NCI-H1417 treated with DMSO at 0.1 percent for 48 hours (cell line): ENCODE results near the gene NUDT3.
"Not testable (repeated sequence)": the region's sequence is repeated elsewhere in the genome, so short reads cannot be mapped to it uniquely, and the experiment has no call there.

Source experiments
- DNase-seq: peaks from one replicate; lab custom pipeline; 2025; lab: John Stamatoyannopoulos, UW

NUDT3 gene

DNA sequence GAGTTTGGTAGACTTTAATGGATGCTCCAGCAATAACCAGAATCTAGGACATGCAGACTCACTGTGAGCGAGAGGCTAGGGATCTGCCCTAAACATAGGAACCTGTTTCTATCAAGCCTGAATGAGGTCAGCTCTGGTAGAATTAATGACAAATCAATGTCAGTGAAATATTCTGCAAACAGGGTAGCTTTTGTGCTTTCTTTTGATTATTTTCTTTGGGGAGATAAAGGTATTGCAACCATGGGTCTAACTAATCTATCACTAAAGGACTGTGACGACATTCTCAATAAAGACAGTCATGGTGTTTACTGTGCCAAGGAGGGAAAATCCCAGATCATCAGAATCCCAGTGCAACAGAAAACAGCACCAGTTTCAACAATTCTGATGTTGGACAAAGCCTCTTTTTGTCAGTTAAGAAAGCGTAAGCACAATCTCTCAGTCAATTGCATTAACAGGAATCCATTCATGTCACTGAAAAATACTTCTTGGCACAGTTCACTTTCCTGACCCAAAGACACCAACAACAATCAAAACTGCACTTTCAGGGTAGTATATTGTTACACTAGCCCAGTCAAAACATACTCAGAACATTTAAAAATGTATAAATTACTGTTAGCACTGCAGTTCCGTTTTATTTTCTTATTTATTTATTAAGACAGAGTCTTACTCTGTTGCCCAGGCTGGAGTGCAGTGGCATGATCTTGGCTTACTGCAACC is 106.9 kb downstream of the NUDT3 start:
- DNase-seq: no peak

DNA sequence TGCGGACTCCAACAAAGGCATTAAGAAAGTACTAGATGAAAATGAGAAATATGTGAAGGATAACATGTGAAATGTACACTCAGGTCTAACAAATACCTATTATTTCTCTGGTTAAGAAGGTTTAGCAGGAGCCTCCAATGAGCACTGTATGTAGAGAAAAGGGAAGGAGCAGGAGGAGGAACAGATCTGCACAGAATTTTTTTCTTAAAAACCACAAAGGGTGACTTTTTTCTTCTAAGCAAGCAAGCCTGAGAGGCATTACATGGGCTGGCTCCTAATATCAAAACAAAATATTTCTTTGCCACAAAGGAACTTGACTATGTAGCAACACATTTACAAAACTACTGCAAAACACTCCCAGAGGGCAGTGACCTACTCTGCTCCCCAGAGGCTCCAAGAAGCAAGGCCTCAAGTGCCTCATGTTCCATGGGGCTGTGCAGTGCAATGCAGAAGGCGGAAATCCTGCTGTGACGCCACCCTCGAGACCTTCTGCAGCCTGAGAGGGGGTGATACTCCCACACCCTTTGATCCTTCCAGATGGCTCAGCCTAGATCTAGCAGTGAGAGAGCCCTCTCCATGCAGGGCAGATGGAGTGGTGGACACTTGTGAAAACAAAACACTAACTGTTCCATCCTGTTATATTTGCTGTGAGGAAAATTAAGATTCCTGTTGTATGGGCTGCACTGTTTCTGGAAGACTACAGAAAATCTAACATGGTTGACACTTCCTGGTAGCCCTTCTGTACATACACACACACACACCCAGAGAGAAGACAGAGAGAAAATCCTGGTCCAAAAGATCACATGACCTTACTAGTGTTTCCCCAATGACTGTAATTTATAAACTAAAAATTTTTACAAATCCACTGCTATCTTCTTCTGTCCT is 107.7 kb downstream of the NUDT3 start:
- no peak for DNase-seq

DNA sequence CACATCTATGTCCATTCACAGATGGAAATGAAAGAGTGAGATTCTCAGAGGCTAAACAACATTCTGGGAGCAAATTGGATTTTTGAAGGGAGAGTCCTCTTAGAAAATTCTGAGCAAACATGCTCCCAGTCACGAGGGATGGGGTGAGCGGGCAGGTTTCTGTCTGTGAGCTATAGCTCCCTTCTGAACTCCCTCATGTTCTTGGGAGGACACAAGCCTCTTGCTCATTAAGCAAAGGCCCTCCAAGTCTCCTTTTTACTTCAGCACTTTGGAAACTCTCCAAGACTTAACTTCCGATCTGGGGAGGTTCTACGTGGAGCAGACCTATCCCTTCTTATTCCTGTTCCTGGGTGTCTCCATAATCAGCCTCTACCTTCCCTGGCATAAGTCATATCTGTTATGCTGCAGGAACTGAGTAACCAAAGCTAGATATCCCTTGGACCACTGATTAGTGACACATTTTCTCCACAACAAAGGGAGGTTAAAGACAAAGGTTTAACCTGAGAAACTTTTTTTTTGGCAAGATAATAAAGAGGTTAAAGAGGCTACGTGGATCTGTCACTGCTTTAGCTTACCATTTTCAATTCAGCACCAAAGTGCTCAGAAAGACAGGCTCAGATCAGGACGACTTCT is 110.7 kb downstream of the NUDT3 start:
- no peak for DNase-seq

DNA sequence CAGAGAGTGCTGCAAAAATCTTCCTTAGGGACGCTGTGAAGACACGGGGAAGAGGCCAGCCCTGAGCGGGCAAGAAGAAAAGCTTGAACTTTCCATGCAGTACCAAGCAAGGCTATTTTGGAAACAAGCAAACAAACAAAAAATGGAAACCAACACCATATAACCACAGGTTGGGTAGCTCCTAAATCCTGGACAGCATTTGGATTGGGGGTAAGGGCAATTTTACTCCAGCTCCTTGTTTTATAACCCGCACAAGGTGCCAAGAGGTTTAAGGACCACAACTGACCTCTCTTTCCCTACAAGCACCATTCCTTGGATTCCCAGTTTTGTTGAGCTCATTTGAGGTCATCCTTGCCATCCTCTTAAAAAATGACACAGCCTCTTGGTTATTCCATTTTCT is 112.3 kb downstream of the NUDT3 start:
- DNase-seq: no peak

DNA sequence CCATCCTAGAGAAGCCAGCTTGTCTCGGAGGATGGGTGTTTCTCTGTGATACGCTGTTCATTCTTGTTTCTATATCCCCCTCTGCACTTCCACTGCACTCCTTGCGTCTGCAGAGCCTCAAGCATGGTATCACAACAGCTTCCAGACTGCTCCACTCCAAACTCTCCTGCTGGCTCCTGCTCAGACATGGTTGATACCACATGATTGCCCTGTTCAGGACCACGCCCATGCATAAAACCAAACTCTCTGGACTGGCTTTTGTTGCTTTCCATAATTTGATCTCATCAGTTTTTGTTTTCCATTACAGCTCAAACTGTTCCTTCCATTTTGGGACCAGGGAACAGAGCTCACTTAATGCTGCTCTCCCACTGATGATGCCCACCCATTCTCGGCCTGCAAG is 113.6 kb downstream of the NUDT3 start:
- DNase-seq: no peak

DNA sequence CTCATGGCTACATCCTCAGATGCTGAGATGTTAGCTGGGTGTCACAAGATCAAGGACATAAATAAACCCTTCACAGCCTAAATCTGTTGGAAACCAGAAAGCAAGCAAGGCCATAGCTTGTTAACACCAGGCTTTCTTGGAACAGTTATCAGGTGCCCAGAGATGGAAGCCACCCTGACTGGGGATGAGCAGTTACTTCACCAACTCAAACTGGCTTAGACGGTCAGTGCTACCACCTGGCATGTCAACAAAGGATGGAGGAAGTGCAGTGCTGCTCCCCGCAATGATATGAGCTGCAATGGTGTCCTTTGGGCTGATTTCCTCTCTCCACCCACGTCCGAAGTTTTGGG is 114.7 kb downstream of the NUDT3 start:
- DNase-seq: no peak

DNA sequence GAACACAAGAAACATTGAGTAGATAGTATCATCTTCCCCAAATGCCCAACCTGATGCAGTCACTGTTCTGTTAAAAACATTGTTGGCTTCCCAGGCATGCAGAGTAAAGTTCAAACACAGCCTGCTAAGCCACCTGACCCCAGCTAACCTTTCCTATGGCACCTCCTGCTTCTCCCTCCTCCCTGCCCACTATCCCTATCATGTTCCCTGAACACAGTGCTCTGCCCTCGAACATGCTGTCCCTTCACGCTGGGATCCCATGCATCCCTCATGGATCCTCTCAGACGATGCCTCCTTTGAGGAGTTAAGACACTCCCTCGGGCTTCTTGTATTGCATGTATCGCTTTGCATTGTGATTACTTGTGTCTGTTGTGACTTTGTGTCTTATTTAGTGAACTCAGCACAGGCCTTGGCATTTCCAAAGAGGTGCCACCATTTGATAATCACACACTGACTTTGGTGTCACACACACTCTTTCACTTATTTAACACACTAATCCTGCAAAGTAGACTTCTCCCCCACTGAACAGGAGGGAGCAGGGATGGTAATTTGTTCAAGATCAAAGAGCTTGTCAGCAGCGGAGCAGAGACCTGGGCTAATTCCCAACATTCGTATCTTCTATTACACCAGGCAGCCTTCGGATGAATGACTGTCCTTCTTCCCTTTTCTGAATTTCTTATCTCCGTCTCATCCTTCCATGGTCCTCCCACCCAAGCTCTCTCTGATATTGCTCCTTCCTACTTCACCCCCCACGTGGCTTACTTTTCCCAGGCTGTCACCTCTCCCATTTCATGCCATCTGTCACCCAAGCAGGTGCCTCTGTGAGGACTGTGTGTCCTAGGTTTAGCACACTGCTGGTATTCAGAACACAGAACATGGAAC is 115.3 kb downstream of the NUDT3 start:
- no peak for DNase-seq

DNA sequence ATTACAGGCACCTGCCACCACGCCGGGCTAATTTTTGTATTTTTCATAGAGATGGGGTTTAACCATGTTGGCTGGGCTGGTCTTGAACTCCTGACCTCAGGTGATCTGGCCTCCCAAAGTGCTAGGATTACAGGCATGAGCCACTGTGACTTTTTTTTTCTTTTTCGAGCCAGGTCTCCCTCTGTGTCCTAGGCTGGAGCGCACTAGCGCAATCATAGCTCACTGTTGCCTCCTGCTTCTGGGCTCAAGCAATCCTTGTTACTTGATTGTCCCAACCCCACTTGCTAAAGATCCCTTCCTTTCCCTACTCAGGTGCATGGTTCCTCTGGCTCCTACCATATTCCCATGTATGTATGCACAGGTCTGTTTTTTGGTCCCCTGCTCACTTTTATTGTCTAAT is 116.3 kb downstream of the NUDT3 start:
- no peak for DNase-seq

DNA sequence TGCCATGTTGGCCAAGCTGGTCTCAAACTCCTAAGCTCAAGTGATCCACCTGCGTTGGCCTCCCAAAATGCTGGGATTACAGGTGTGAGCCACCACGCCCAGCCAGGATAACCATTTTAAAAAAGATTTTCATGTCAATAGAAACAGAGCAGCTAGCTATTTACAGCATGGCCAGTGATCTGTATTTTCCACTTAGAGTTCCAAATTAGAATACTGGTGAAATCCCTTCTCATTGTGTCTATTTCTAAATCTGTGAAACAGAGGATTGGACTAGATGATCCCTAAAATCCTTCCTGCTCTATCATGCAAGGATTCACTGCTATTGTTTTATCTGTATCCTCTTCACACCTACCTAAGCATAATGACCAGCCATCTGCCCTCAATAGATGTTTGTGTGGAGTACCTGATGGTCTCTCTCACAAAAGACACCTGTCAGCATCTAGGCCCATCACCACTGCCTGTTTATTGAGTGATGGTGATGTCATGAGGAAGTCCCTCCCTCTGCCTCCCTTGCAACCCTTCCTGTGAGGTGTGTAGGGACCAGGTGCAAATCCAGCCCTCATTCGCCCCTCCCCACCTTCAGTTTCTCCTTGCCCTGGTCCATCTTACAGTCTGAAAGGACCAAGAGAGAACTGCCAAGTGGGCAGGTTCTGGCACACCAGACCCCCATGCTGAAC is 117.2 kb downstream of the NUDT3 start:
- no peak for DNase-seq

DNA sequence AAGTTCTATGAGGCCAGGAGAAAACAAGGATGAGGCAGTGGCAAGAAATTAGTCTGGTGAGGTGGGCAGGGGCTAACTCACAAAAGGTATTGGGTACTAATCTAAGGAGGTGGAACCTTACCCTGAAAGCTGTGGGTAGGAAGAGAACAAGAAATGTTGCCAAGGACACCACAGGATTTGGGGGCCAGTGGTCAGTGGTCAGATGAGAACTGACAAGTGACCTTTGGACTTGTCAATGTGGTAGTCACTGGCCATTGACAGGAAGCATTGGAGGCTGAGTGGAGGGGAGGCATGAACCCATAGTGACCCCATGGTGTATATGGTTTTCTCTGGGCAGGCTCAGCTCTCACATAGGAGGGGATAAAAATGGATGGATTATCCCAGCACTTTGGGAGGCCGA is 118.3 kb downstream of the NUDT3 start:
- DNase-seq: no peak

DNA sequence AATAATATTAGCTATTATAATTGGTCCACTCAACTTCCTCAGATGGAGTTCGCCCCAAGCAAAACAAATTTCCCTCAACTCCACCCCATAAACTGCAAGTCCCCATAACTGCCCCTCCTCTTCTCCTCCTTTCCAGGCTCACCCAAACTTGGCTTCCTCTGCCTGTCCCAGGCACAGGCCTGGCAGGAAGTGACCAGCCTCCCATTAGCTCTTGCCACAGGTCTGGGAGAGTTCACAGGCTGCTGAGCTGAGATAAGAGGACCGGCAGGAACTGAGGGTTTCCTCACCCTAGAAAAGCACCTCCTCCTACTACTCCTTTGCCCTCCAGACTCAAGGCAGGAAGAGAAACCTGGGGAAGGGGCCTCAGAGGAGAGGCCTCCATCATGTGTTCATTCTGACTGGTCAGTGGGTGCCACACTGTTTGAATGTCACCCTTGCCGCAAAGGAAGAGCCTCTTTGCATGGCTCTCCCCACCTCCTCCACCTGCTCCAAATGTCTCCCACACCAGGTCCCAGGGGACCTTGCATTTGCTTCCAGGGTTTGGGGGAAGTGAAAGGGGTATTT is 119.1 kb downstream of the NUDT3 start:
- no peak for DNase-seq

DNA sequence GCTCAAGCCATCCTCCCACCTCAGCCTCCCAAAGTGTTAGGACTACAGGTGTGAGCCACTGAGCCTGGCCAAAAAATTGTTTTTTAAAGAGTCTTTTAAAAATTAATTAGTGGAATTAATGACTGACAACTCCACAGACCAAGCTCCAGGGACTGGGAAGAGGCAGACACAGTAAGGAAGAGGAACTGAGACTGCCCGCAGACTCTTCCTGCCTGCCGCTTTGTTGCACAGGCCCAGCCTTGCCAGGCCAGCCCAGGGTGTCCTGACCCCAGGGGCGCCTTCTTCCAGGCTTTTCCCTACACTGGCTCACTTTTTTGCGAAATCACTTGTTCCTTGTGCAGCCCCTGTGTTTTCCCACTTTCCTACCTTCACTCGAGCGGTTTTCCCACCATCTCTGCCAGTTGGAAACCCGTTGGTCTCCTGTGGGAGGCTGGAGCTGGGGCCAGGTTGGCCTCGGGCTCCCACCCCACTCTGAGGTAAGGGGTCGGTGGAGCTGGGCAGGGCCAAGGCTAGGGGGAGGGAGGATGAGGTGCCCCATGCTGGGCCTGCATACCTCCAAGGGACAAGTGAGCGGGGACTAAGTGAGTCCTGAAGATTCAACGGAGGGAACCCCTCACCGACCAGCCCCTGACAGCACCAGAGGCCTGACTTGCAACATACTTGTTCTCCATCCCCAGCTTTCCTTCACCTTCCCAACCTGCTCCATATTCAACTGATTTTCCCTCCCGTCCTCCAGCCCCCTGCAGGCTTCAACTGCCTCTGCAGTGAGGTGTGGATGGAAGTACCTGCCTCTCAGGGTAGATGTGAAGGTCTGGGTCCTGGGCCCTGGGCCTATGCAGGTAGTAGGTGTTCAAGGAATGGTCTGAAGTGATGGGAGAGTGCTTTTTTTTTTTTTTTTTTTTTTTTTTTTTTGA is 120.2 kb downstream of the NUDT3 start:
- no peak for DNase-seq

DNA sequence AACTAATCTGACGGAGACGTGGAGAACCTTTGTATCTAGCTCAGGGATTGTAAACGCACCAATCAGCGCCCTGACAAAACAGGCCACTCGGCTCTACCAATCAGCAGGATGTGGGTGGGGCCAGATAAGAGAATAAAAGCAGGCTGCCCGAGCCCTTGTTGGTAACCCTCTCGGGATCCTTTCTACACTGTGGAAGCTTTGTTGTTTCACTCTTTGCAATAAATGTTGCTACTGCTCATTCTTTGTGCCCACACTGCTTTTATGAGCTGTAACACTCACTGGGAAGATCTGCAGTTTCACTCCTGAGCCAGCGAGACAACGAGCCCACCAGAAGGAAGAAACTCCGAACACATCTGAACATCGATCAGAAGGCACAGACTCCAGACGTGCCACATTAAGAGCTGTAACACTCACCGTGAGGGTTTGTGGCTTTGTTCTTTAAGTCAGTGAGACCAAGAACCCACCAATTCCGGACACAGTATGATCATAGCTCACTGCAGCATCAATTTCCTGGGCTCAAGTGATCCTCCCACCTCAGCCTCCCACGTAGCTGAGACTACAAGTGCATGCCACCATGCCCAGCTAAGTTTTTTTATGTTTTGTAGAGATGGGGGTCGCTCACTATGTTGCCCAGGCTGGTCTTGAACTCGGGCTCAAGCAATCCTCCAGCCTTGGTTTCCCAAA is 122.7 kb downstream of the NUDT3 start:
- not testable (repeated sequence) for DNase-seq

DNA sequence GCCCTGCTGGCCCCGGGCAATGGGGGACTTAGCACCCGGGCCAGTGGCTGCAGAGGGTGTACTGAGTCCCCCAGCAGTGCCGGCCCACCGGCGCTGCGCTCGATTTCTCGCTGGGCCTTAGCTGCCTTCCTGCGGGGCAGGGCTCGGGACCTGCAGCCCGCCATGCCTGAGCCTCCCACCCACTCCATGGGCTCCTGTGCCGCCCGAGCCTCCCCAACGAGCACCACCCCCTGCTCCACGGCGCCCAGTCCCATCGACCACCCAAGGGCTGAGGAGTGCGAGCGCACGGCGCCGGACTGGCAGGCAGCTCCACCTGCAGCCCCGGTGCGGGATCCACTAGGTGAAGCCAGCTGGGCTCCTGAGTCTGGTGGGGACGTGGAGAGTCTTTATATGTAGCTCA is 123.3 kb downstream of the NUDT3 start:
- DNase-seq: not testable (repeated sequence)

DNA sequence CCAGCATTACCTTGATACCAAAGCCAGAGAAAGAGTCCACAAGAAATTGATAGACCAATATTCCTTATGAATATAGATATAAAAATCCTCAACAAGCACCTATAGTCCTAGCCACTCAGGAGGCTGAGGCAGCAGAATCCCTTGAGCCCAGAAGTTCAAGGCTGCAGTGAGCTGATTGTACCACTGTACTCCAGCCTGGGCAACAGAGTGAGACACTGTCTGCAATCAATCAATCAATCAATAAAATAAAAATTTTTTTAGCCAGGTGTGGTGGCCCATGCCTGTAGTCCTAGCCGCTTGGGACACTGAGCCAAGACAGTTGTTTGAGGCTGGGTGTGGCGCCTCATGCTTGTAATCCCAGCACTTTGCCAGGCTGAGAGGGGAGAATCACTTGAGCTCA is 124.7 kb downstream of the NUDT3 start:
- DNase-seq: no peak

DNA sequence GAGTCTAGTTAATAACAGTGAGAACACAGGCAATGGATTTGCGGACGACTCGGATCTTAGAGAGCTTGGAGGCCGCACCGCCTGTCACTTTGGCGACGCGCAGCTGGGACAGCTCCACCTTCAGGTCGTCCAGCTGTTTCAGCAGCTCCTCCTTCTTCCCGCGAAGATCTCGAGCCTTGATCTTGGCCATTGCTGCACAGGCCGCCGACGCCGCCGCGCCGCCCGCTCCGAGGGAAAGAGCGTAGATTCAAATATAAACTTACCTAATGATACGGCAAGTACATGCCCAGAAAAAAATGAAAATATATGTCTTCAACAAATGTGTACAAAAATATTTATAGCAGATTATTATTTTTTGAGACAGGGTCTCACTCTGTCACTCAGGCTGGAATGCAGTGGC is 129.0 kb downstream of the NUDT3 start:
- DNase-seq: not testable (repeated sequence)

DNA sequence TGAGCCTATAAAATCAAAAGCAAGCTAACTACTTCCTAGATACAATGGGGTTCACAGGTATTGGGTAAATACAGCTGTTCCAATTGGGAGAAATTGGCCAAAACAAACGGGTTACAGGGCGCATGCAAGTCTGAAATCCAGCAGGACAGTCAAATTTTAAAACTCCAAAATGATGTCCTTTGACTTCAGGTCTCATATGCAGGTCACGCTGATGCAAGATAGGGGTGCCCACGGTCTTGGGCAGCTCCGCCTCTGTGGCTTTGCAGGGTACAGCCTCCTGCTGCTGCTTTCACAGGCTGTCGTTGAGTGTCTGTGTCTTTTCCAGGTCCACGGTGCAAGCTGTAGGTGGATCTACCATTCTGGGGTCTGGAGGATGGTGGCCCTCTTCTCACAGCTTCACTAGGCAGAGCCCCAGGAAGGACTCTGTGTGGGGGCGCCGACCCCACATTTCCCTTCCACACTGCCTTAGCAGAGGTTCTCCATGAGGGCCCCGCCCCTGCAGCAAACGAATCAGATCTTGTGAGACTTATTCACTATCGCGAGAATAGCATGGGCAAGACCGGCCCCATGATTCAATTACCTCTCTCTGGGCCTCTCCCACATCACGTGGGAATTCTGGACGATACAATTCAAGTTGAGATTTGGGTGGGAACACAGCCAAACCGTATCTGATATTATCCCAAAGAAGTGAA is 131.7 kb downstream of the NUDT3 start:
- no peak for DNase-seq

DNA sequence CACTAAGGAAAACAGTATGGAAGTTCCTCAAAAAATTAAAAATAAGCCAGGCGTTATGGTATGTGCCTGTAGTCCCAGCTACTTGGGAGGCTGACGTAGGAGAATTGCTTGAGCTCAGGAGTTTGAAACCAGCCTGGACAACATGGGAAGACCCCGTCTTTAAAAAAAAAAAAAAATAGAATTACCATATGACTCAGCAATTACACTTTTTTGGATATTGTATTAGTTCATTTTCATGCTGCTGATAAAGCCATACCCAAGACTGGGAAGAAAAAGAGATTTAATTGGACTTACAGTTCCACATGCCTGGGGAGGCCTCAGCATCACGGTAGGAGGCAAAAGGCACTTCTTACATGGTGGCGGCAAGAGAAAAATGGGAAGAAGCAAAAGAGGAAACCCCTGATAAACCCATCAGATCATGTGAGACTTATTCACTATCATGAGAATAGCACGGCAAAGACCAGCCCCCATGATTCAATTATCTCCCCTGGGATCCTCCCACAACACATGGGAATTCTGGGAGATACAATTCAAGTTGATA is 132.9 kb downstream of the NUDT3 start:
- no peak for DNase-seq

DNA sequence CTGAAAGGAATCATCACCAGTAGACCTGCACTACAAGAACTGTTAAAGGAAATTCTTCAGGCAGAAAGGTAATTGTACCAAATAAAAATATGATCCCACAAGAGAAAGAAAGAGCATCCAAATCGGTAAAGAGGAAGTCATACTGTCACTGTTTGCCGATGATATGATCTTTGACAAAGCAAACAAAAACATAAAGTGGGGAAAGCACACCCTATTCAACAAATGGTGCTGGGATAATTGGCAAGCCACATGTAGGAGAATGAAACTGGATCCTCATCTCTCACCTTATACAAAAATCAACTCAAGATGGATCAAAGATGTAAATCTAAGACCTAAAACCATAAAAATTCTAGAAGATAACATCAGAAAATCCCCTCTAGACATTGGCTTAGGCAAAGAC is 140.1 kb downstream of the NUDT3 start:
- DNase-seq: not testable (repeated sequence)
